HG03159 (cell line): ENCODE results near the gene SPRY4.
"Not testable (repeated sequence)": the region's sequence is repeated elsewhere in the genome, so short reads cannot be mapped to it uniquely, and the experiment has no call there.

Source experiments
- ATAC-seq: cut with Tn5 transposase; IDR thresholded peaks from one replicate; pipeline ENCODE4 v1.9.1; 2021; ENCODE audit warnings: mild to moderate bottlenecking, moderate library complexity; ENCODE audit not compliant: unreplicated experiment

Gene SPRY4

GRCh38 chr5:142316051-142316450, 8.8 kb downstream of the SPRY4 start:
- ATAC-seq, result no peak

- ATAC-seq, result no peak
Observed at GRCh38 chr5:142315096-142315900, 9.5 kb downstream of the SPRY4 start.

DNA sequence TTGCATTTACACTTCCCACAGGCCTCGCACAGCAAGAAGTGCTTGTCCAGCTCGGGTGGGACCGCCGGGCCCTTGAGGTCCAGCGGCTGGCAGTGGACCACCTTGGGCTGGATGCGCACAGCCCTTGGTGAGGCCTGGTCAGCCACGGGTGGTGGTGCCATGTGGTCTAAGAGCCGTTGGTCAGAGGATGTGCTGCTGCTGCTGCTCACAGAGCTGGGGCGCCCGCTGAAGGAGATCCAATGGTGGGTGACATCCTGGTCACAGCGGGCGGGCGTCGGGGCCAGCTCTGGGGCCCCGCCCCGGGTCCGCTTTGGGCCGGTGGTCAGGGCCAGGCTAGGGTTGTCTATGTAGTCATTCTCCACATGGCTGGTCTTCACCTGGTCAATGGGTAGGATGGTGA, 10.2 kb downstream of the SPRY4 start:
- ATAC-seq, result no peak

- ATAC-seq, result no peak
Observed at GRCh38 chr5:142314109-142314508, 10.7 kb downstream of the SPRY4 start.

GRCh38 chr5:142313682-142314081, 11.1 kb downstream of the SPRY4 start:
- no peak for ATAC-seq

- ATAC-seq, result no peak
Observed at GRCh38 chr5:142313275-142313674, 11.5 kb downstream of the SPRY4 start.

DNA sequence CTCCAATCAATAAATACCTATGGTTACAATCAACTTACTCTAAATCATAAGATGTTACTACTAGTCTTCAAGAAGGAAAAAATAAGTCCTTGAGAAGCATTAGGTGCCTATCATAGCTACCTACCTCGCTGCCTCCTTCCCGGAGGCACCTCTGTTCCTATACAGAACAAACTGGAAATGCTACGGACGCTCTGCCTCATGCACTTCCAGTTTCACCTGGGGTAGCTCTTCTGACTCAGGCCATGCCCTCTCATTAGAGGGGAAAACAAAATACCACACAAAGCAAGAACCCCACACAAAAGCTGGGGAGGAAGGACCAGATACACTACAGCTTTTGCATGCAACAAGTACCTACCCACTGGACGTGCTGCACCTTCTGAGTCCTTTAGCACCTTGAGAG, 12.4 kb downstream of the SPRY4 start:
- ATAC-seq, result no peak

GRCh38 chr5:142311725-142312124, 13.1 kb downstream of the SPRY4 start:
- ATAC-seq, result no peak

- no peak for ATAC-seq
Observed at GRCh38 chr5:142310803-142311202, 14.0 kb downstream of the SPRY4 start.

DNA sequence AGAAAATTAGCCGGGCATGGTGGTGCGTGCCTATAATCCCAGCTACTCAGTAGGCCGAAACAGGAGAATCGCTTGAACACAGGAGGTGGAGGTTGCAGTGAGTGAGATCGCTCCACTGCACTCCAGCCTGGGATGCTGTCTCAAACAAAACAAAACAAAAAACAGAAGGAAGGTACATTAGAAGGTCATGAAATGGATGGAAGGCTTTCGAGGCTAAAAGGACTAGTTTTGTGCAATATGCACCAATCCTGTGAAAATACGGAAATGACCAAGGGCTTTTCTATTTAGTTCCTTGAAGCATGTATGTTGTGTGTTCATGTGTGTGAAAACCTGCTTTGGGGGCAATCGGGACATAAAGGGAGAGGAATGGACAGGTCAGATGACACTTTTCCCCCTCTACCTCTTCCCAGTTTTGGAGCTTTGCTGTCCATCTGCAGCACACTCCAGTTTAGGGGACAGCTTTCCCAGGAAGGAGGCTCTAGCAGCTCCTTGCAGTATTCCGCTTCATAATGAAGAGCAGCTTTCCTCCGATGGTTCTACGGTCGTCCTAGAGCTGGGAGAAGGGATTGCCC, 15.0 kb downstream of the SPRY4 start:
- ATAC-seq, result no peak

GRCh38 chr5:142308358-142308757, 16.5 kb downstream of the SPRY4 start:
- no peak for ATAC-seq

DNA sequence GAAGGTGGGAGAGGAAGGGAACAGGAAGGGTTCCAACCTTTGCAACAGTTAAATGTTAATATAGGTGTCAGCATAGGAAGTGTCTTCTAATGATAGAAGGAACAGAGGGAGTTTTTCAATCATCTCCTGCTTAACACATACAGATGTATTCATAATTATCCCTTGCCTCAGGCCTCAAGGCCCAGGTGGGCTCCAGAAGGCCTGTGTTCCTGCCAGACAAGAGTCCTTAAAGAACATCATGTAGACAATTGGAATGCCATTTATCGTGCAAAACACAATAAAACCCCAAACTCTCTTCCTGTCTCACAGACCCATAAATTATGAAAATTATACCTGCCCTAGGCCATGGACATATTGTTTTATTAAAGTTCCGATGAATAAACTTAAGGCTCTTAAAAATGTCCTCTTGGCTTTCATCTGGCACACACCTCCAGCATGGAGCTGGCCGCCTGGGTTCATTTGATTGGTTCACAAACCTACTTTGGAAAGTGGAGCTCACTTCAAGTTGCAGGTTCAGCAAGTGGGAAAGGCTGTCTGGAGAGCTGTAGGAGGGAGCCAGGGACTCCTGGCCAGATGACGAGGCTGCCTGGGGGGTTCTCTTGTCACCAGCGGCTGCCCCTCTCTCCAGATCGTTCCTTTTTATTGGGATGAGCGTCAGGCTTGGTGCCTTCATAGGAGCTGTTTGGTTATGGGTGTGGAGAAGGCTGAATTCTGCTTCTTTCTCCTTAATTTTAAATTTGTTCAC, 17.5 kb downstream of the SPRY4 start:
- ATAC-seq, result no peak

- no peak for ATAC-seq
Observed at GRCh38 chr5:142306077-142306502, 18.7 kb downstream of the SPRY4 start.

DNA sequence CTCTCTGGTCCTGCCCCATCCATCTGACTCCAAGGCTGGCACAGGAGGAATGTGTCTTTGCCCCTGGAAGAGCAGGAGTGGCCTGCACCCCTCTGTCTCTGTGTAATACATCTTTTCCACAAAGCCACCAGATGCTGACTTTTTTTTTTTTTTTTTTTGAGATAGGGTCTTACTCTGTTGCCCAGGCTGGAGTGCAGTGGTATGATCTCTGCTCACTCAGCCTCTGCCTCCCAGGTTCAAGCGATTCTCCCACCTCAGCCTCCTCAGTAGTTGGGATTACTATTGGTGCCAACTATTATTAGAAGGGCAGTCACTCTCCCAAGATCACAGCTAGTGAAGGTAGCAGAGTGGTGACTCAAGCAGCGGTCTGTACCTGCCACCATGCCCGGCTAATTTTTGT, 19.6 kb downstream of the SPRY4 start:
- ATAC-seq, result no peak

DNA sequence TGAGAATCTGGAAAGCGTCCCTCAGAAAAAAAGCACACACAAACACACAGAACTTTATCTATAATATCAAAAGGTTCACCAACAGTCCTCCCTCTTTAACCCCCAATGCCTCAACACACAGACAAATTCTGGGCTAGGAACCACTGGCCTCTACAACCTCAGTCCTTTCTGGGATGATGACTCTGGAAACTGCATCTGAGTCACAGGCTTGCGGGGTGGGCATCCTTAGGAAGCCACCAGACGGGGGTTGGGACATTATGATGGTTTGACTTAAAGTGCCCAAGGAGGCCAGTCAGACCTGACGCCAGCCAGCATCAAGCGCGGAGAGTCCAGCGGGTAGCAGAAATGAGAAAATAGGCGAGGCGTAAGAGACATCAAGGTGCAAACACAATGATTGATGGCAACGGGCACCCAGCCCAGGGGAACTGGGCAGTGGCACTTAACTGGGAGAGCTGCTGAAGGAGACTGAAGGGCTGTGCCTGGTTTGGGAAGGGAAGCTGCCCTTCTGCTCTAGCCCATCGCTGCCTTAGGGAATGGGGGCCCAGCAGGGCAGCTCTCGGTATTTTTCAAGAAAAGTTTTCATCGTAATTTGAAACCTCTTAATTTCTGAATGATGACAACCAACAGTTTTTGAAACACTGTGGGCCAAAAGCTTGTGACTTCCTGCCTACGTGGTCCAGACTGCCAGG, 20.7 kb downstream of the SPRY4 start:
- no peak for ATAC-seq

- ATAC-seq, result no peak
Observed at GRCh38 chr5:142303565-142303964, 21.3 kb downstream of the SPRY4 start.

- ATAC-seq, result no peak
Observed at GRCh38 chr5:142301540-142301939, 23.3 kb downstream of the SPRY4 start.

DNA sequence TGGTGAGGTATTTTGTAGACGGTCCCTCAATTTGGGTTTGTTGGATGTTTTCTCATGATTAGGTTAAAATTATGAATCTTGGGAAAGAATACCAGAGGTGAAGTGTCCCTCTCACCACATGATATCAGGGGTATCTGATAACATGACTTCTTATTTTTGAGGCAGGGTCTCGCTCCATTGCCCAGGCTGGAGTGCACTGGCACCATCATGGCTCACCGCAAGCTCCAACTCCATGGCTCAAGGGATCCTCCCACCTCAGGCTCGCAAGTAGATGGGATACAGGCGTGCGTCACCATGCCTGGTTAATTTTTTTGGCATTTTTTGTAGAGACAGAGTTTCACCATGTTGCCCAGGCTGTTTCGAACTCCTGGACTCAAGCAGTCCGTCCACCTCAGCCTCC, 24.1 kb downstream of the SPRY4 start:
- no peak for ATAC-seq

- no peak for ATAC-seq
Observed at GRCh38 chr5:142298789-142299188, 26.0 kb downstream of the SPRY4 start.

- not testable (repeated sequence) for ATAC-seq
Observed at GRCh38 chr5:142297786-142298185, 27.0 kb downstream of the SPRY4 start.

DNA sequence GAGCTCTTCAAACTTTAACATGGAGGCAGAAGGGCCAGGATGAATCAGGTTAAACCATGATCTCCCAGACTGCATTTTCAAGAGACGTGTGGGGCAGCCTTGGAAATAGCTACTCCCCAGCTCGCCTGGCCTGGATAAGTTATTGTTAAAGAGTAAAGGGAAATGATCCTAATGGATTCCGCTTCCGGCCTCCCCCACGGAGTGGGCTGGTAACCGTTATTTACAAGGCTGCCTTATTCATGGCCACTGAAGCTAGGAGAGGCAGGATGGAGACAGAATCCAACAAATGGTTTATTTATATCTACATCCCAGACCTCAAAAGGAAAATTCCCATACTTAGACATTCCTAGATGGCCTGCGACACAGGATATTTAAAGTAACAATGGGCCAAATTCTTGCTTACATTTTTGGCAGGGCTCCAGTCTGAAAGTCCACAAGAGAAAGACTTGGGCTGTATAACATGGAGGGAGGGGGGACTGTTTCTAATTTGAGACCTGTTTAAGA, 27.9 kb downstream of the SPRY4 start:
- ATAC-seq, result no peak
